Astrocyte of the cerebellum (primary cell): ENCODE measurements around the gene SLC39A7.

Experiments used
- DNase-seq: peaks from one replicate; pipeline ENCODE4 v3.0.0-alpha.2; 2011; ENCODE audit warnings: low read depth
- H3K4me3 ChIP-seq: 2 replicates; pipeline ENCODE4 v1.5.1; 2011; ENCODE audit warnings: mild to moderate bottlenecking, low read depth, low read length, moderate library complexity
- CTCF ChIP-seq: IDR thresholded peaks from 2 replicates; pipeline ENCODE4 v1.5.1; 2012; ENCODE audit warnings: low read length, low read depth, moderate library complexity, mild to moderate bottlenecking; ENCODE audit errors: missing control alignments
- in situ Hi-C: cut with HindIII; loops from 2 replicates; pipeline ENCODE4 v1.10.0; 2017; ENCODE audit warnings: low sequenced_read_pairs

Gene SLC39A7

DNA sequence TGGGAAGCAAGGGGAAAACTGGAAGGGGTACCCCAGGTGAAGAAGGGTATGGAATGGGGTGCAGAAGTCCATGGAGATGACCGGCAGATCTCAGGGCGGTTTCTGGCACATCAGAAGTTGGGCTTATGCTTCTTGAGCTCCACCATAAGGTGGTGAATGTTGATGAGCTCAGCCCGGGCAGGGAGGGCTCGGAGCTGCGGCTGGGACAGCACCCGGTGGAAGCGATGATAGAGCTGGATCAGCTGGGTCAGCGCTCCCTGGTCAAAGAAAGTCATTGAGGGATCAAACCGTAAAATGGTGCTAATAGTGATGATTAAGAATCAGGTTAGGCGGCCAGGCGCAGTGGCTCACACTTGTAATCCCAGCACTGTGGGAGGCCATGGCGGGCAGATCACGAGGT, 50.1 kb downstream of the SLC39A7 start:
- in situ Hi-C loops, result no loop called here
- no peak overlapping the region for H3K4me3 ChIP-seq

DNA sequence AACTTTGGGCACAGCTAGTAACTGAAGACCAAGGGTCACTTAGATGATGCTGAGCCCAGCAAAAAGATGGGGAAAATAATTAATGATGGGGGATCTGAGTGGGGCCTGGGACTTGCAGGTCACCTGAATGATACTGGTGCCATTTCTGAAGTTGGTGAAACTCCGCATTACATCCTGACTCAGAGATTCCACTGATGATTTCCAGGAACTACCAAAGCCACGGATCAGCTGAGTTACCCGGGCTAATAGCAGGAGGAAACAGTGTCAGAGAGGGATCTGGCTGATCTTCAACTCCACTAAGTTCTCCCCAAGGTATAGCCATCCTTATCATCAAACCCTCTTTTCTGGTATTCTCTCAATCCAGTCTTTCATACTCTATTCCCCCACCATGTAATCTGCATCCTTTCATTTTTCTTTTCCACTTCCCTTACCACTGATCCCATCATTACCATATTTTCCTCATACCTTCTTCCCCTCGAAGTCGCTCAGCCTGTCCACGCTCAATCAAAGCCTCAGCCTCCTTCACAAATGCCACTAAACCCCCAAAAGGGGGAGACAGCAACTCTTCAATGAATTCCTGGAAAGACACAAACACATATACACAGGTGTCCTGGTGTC, 50.8 kb downstream of the SLC39A7 start:
- in situ Hi-C loops, result no loop called here
- TF ChIP-seq CTCF, result no peak
- DNase-seq, result no peak
- no peak overlapping the region for H3K4me3 ChIP-seq

More for the DNA sequence above, 50.1 kb downstream of the SLC39A7 start:
- DNase-seq, result no peak
- TF ChIP-seq CTCF, result no peak

- H3K4me3 ChIP-seq, result no peak overlapping the region
- in situ Hi-C loops, result no loop called here
- no peak for DNase-seq
- no peak for TF ChIP-seq CTCF
Measured at GRCh38 chr6:33252759-33253158, 52.1 kb downstream of the SLC39A7 start.
